IMR-90 (cell line): Measurements from ENCODE around the gene MEGF8. TPM values are rescaled to one million over a fixed set of nuclear protein-coding genes. Genes with fewer than 3 reads are reported as not detected.
A peak's percentile ranks its signal among the peaks of the same experiment; 100 is the strongest.

Source experiments
- ATAC-seq: fragments of 200-7000 bp; cut with Tn5 transposase; 2 replicates; pipeline ENCODE4 v1.9.1; 2020; ENCODE audit warnings: low read depth, mild to moderate bottlenecking, moderate library complexity
- BruUV-seq: library from RNA; stranded (reverse); fragments of 400-500 nt; replicated peaks from 2 replicates; lab custom pipeline; 2021; lab: Mats Ljungman, UMichigan
- CTCF ChIA-PET: fragments of 300-600 bp; formaldehyde crosslinking; extraction: SDS; loops from one replicate; lab custom pipeline; 2021; ENCODE audit warnings: antibody characterized with exemption; lab: Yijun Ruan, JAX
- POLR2A ChIA-PET: fragments of 300-600 bp; sonication (Branson Sonifier 250); formaldehyde crosslinking; loops from one replicate; lab custom pipeline; 2022; ENCODE audit warnings: antibody characterized with exemption; ENCODE audit not compliant: unreplicated experiment; lab: Charles Lee
- DNase-seq: peaks from one replicate; pipeline ENCODE4 v3.0.0; 2013
- H2AFZ ChIP-seq: replicated peaks from 2 replicates; pipeline ENCODE3; 2013; ENCODE audit warnings: low read length, mild to moderate bottlenecking; ENCODE audit not compliant: poor library complexity
- H2AK5ac ChIP-seq: 2 replicates; pipeline ENCODE4 v1.6.1; 2013; ENCODE audit warnings: low read depth, low read length, inconsistent platforms
- H2AK9ac ChIP-seq: replicated peaks from 2 replicates; pipeline ENCODE3; 2013; ENCODE audit warnings: mild to moderate bottlenecking, low read depth, low read length, moderate library complexity; ENCODE audit not compliant: poor library complexity
- H2BK120ac ChIP-seq: 2 replicates; pipeline ENCODE4 v1.6.1; 2013; ENCODE audit warnings: low read depth, low read length, inconsistent platforms
- H2BK15ac ChIP-seq: 3 replicates; pipeline ENCODE4 v1.6.1; 2013; ENCODE audit warnings: low read depth, low read length, inconsistent platforms
- H2BK20ac ChIP-seq: 2 replicates; pipeline ENCODE4 v1.6.1; 2013; ENCODE audit warnings: low read depth, mild to moderate bottlenecking, inconsistent platforms, low read length, moderate library complexity
- H2BK5ac ChIP-seq: 2 replicates; pipeline ENCODE4 v1.6.1; 2013; ENCODE audit warnings: mild to moderate bottlenecking, low read depth, low read length, inconsistent platforms; ENCODE audit not compliant: poor library complexity, severe bottlenecking
- H3K14ac ChIP-seq: replicated peaks from 2 replicates; pipeline ENCODE4 v1.6.1; 2013; ENCODE audit warnings: low read depth, low read length, inconsistent platforms
- H3K18ac ChIP-seq: 2 replicates; pipeline ENCODE4 v1.6.1; 2013; ENCODE audit warnings: low read depth, low read length, control low read depth
- H3K23ac ChIP-seq: 2 replicates; pipeline ENCODE4 v1.6.1; 2013; ENCODE audit warnings: low read depth, low read length, inconsistent platforms
- H3K27ac ChIP-seq: 2 replicates; pipeline ENCODE4 v1.5.1; 2013; ENCODE audit warnings: mild to moderate bottlenecking, control low read depth, low read length; ENCODE audit not compliant: insufficient read depth
- H3K27me3 ChIP-seq: 2 replicates; pipeline ENCODE4 v1.6.1; 2013; ENCODE audit warnings: low read length; ENCODE audit not compliant: control insufficient read depth, insufficient read depth
- H3K36me3 ChIP-seq: 2 replicates; pipeline ENCODE4 v1.6.1; 2013; ENCODE audit warnings: low read length, mixed read lengths; ENCODE audit not compliant: control insufficient read depth, insufficient read depth
- H3K4ac ChIP-seq: 2 replicates; pipeline ENCODE4 v1.6.1; 2013; ENCODE audit warnings: low read depth, low read length, inconsistent platforms
- H3K4me1 ChIP-seq: 2 replicates; pipeline ENCODE4 v1.6.1; 2013; ENCODE audit warnings: low read length, mixed read lengths; ENCODE audit not compliant: control insufficient read depth, insufficient read depth
- H3K4me2 ChIP-seq: 2 replicates; pipeline ENCODE4 v1.6.1; 2013; ENCODE audit warnings: low read depth, mild to moderate bottlenecking, control low read depth, low read length, moderate library complexity
- H3K4me3 ChIP-seq: 2 replicates; pipeline ENCODE4 v1.5.1; 2013; ENCODE audit warnings: low read depth, mild to moderate bottlenecking, control low read depth, low read length, moderate library complexity; ENCODE audit not compliant: insufficient read depth
- H3K56ac ChIP-seq: 2 replicates; pipeline ENCODE4 v1.6.1; 2013; ENCODE audit warnings: low read length, inconsistent platforms; ENCODE audit not compliant: insufficient read depth; ENCODE audit errors: extremely low read depth
- H3K79me1 ChIP-seq, 2 experiments: 2 replicates each; pipeline ENCODE4 v1.6.1; 2013; ENCODE audit warnings: low read length in 2 of 2, inconsistent platforms in 1 of 2, low read depth in 1 of 2
- H3K9ac ChIP-seq: 2 replicates; pipeline ENCODE4 v1.6.1; 2013; ENCODE audit warnings: low read depth, low read length, control low read depth
- H3K9me1 ChIP-seq: 2 replicates; pipeline ENCODE4 v1.6.1; 2013; ENCODE audit warnings: low read length, inconsistent platforms; ENCODE audit not compliant: insufficient read depth
- H3K9me3 ChIP-seq: 2 replicates; pipeline ENCODE4 v1.6.1; 2013; ENCODE audit warnings: low read length; ENCODE audit not compliant: control insufficient read depth, insufficient read depth
- H4K20me1 ChIP-seq: 2 replicates; pipeline ENCODE4 v1.6.1; 2013; ENCODE audit warnings: low read length, inconsistent platforms; ENCODE audit not compliant: insufficient read depth
- H4K5ac ChIP-seq: 2 replicates; pipeline ENCODE4 v1.6.1; 2013; ENCODE audit warnings: mild to moderate bottlenecking, low read depth, low read length, control low read depth
- H4K8ac ChIP-seq, 2 experiments: 2 replicates each; pipeline ENCODE4 v1.6.1; 2013; ENCODE audit warnings: low read depth in 2 of 2, low read length in 2 of 2, control low read depth in 1 of 2, inconsistent platforms in 1 of 2
- H4K91ac ChIP-seq: 2 replicates; pipeline ENCODE4 v1.6.1; 2013; ENCODE audit warnings: low read depth, low read length, inconsistent platforms; ENCODE audit not compliant: insufficient read depth
- BHLHE40 ChIP-seq: fragments of 150-350 bp; IDR thresholded peaks from 2 replicates; pipeline ENCODE4 v1.6.1; 2016; ENCODE audit warnings: mild to moderate bottlenecking, low read depth, low read length
- CHD1 ChIP-seq: IDR thresholded peaks from 2 replicates; pipeline ENCODE4 v1.6.1; 2012; ENCODE audit warnings: low read depth, low read length, improper control_type of control experiment
- CTCF ChIP-seq: conservative IDR thresholded peaks from 2 replicates; pipeline ENCODE4 v1.5.1; 2012; ENCODE audit warnings: mild to moderate bottlenecking, low read depth, low read length, improper control_type of control experiment
- MAFK ChIP-seq: IDR thresholded peaks from 2 replicates; pipeline ENCODE4 v1.6.1; 2012; ENCODE audit warnings: low read depth, low read length, improper control_type of control experiment
- MXI1 ChIP-seq: IDR thresholded peaks from 2 replicates; pipeline ENCODE4 v1.6.1; 2012; ENCODE audit warnings: low read depth, mild to moderate bottlenecking, low read length, moderate library complexity, borderline replicate concordance
- NFE2L2 ChIP-seq: fragments of 150-350 bp; IDR thresholded peaks from 2 replicates; pipeline ENCODE4 v1.6.1; 2016; ENCODE audit warnings: low read depth, mild to moderate bottlenecking, low read length
- POLR2A ChIP-seq: IDR thresholded peaks from 2 replicates; pipeline ENCODE4 v1.6.1; 2012; ENCODE audit warnings: mild to moderate bottlenecking, low read depth, low read length
- RAD21 ChIP-seq: IDR thresholded peaks from 2 replicates; pipeline ENCODE4 v1.6.1; 2012; ENCODE audit warnings: low read length, improper control_type of control experiment
- RCOR1 ChIP-seq: IDR thresholded peaks from 2 replicates; pipeline ENCODE4 v1.6.1; 2012; ENCODE audit warnings: mild to moderate bottlenecking, low read length, improper control_type of control experiment; ENCODE audit not compliant: insufficient replicate concordance
- RFX5 ChIP-seq: IDR thresholded peaks from 2 replicates; pipeline ENCODE4 v1.8.0; 2012; ENCODE audit warnings: low read depth, mild to moderate bottlenecking, low read length, moderate library complexity
- SMC3 ChIP-seq: fragments of 150-350 bp; IDR thresholded peaks from 2 replicates; pipeline ENCODE4 v1.6.1; 2016; ENCODE audit warnings: low read depth, mild to moderate bottlenecking, antibody characterized with exemption, low read length, moderate library complexity
- USF2 ChIP-seq: fragments of 150-350 bp; IDR thresholded peaks from 2 replicates; pipeline ENCODE4 v1.6.1; 2017; ENCODE audit warnings: mild to moderate bottlenecking, antibody characterized with exemption, low read length, low read depth
- WGBS, 2 experiments: methylation state at CpG; one replicate each; pipeline versions ENCODE4 v1.1.5 to v1.1.7; 2013; ENCODE audit warnings: missing lambda C conversion rate in 2 of 2; ENCODE audit not compliant: insufficient read length in 1 of 2; ENCODE audit errors: extremely low coverage in 2 of 2; 5-methylcytosine and 5-hydroxymethylcytosine counted together
- dilution Hi-C: fragments of 300-500 bp; cut with HindIII; formaldehyde crosslinking; loops from one replicate; pipeline ENCODE4 v1.14.3; 2018; ENCODE audit warnings: low sequenced_read_pairs; ENCODE audit not compliant: unreplicated experiment
- in situ Hi-C: fragments of 300-500 bp; cut with MboI; formaldehyde crosslinking; loops from 3 replicates; pipeline ENCODE4 v1.14.3; 2019; ENCODE audit warnings: low sequenced_read_pairs, inconsistent platforms, mixed read lengths
- intact Hi-C: fragments of 100-400 bp; cut with micrococcal nuclease; formaldehyde crosslinking; loops from 2 replicates; pipeline ENCODE4 v1.10.0; 2022
- polyA plus RNA-seq, 3 experiments: library from polyadenylated mRNA; depleted of rRNA; stranded (reverse); fragments of >200 nt; gene quantifications; 2 replicates each; pipeline ENCODE4 v1.2.3, GENCODE V29; 2012; ENCODE audit warnings: low replicate concordance in 1 of 3
- total RNA-seq: library from RNA; depleted of rRNA; stranded (reverse); fragments of >200 nt; gene quantifications from 2 replicates; pipeline ENCODE4 v1.2.3, GENCODE V29; 2012

MEGF8 gene
- total and polyA plus RNA-seq, 2 of the 4 experiments (the other 2 are of a cell fraction) = 2.3 to 12.5 TPM

GRCh38 chr19:42412661-42413076, 87.2 kb downstream of the MEGF8 start:
- H3K23ac ChIP-seq = no peak overlapping the region
- H3K56ac ChIP-seq = no peak overlapping the region
- no peak overlapping the region for H2BK5ac ChIP-seq
- intact Hi-C loops (no loop called here), dilution Hi-C loops (no loop called here), in situ Hi-C loops (no loop called here)
- no CpG with 5 or more reads among the region's 4 CpGs for WGBS, 2 experiments
- H3K4me2 ChIP-seq = no peak overlapping the region
- H2AK9ac ChIP-seq = no peak overlapping the region
- no peak for DNase-seq
- ChIA-PET CTCF (no interaction called here), POLR2A (no interaction called here)
- H3K79me1 ChIP-seq = no peaks in the 10 kb centered on the region; a peak in 1 of 4 replicates
- H3K4ac ChIP-seq = no peak overlapping the region
- no peak overlapping the region for H2BK15ac ChIP-seq
- H3K9ac ChIP-seq = no peak overlapping the region
- no peak for TF ChIP-seq SMC3
- no peak for TF ChIP-seq BHLHE40
- TF ChIP-seq MAFK = no peak
- TF ChIP-seq USF2 = no peak
- TF ChIP-seq POLR2A = no peak
- no peak for TF ChIP-seq RCOR1
- no peak for TF ChIP-seq RFX5
- TF ChIP-seq CHD1 = no peak
- no peak for TF ChIP-seq NFE2L2
- TF ChIP-seq RAD21 = no peak
- no peak for TF ChIP-seq MXI1
- no peak for TF ChIP-seq CTCF
- no peaks in the 10 kb centered on the region for H3K9me1 ChIP-seq
- H4K8ac ChIP-seq = no peak overlapping the region
- no peaks in the 10 kb centered on the region for H3K9me3 ChIP-seq
- no peak overlapping the region for H3K27ac ChIP-seq
- peak; percentile 58 for ATAC-seq
- H2AFZ ChIP-seq = no peak overlapping the region
- H3K4me3 ChIP-seq = no peak overlapping the region
- H3K36me3 ChIP-seq = no peaks in the 10 kb centered on the region; the same call in 1 of the 2 replicates
- no peaks in the 10 kb centered on the region for H3K27me3 ChIP-seq
- H2AK5ac ChIP-seq = no peak overlapping the region
- H4K91ac ChIP-seq = no peak overlapping the region
- no TSS peak for BruUV-seq
- H2BK120ac ChIP-seq = no peak overlapping the region
- no peak overlapping the region for H4K5ac ChIP-seq
- H2BK20ac ChIP-seq = no peak overlapping the region
- H4K20me1 ChIP-seq = peaks cover 4% of the 10 kb centered on the region
- no peaks in the 10 kb centered on the region for H3K4me1 ChIP-seq
- H3K18ac ChIP-seq = no peak overlapping the region
- H3K14ac ChIP-seq = no peak overlapping the region
